Stimulated activated CD8-positive, alpha-beta memory T cell treated with anti-CD3 and anti-CD28 coated beads, Interleukin-4, amount 100 ng/mL, for 48 hours (primary cell): ENCODE data around the gene IFI27L2.
"Not testable (repeated sequence)": the region's sequence is repeated elsewhere in the genome, so short reads cannot be mapped to it uniquely, and the experiment has no call there.

Experiments
- DNase-seq: peaks from one replicate; pipeline ENCODE4 v3.0.0-alpha.2; 2020

The IFI27L2 gene

GRCh38 chr14:94129111-94129757, at the start of gene IFI27L2:
Gene IFI27L2 (minus strand): TSS chr14:94129604. CDS start chr14:94129564, 40 bp downstream.
- peak; percentile 79 for DNase-seq

DNA sequence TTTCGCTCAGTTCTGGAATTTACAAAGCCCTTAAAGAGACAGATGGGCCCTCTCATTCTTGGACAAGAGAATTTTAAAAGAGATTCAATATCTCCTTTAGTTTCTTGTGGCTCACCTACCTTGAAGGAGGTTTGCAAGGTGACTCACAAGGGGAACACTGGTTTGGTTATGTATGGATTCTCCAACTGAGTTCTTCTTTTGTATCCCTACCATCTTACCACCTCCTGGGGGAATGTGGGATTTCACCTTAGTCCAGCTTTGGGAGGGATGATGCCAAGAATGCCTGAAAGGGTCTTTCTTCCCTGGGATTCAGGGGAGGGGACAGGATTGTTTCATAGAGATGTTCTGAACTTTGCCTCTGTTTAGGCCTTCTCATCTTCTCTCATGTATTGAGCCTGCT, 48.4 kb upstream of the IFI27L2 start:
- DNase-seq: no peak

DNA sequence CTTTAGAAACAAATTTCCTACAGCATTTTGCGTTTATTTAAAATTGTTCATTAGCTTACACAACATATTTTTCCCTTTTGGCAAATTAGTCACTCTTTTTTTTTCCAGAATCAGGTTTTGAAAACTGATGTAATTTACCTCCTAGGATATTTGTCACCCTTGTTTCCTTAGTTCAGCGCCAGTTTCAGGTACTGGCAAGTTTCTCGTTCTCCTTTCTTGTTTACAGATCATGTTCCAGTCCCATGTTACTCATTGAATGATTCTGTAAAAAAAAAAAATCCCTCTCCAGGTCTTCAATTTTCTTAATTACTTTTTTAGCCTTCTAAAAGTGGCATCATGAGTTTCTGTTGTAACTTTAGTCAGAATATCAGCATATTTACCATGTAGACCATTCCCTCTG, 47.4 kb upstream of the IFI27L2 start:
- no peak for DNase-seq

DNA sequence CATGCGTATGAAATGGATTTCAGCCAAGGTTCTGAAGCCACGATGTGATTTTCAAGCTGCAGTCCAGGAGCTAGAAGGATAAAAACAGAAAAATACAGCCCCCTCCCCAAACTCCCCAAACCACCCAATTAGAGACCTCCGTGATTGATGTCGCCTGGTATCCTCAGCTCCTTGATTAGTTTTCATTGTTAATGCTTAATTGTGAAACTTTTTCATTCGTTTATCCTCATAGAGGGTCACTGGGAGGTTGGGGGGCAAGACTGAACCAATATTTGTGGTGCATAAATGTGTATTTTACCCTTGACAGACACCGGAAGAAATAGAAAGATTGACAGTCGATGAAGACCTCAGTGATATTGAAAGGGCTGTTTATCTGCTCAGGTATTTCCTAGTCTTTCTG, 46.3 kb upstream of the IFI27L2 start:
- DNase-seq: no peak

DNA sequence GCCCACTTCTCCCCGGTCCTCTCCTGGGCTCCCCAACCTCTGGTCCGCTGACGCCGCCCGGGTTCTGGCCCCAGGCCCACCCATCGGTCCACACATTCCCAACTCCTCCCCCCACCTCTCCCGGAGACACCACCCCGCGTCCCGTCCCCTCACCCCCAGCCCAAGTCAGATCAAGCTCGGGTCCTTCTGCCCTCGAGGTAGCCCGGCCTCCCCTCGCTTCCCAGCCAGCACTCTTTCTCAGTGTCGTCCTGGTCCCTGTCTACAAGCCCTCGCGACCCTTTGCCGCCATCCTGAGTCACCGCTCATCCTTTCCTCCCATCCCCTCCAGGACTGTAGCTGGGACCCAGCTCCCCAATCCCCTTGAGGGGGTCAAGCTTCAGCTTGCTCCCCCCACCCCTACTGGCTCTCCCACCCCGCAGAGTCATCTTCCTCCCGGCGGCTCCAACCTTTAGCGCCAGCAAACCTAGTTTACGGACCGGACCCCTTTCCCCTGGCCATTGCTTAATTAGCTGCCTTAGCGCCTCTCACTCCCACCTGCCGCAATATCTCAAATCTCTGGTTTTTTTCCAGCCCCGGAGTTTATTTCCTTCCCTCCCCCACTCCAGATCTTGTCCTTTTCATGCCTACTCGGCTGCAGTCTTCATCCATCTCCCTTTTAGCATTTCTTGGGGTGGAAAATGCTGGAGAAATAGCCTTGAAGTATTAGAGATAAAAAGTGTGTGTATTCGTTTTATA, 45.8 kb upstream of the IFI27L2 start:
- no peak for DNase-seq

DNA sequence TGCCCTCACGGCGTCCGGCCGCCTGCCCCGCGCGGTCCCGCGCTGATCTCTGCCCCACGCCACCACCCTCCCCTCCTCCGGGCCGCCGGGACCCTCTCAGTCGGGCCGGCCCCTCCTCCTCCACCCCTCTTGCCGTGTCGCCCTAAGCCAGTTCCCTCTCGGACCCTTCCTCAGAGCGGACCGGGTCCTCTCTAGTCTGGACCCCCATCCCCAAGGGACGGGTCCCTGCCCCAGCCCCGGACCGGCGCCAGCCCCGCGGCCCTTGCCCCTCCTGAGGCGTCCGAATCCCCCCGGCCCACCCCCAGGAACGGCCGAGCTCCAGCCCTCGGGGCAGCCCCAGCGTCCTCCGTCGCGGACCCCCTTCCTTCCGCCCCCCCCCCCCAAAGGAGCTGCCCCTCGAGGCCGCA, 45.2 kb upstream of the IFI27L2 start:
- DNase-seq: no peak

GRCh38 chr14:94173885-94174603, 44.6 kb upstream of the IFI27L2 start, which contains the start of gene PPP4R4:
Gene PPP4R4 (plus strand): TSS chr14:94174322. CDS start chr14:94174466, 144 bp downstream.
- peak; percentile 88 for DNase-seq

DNA sequence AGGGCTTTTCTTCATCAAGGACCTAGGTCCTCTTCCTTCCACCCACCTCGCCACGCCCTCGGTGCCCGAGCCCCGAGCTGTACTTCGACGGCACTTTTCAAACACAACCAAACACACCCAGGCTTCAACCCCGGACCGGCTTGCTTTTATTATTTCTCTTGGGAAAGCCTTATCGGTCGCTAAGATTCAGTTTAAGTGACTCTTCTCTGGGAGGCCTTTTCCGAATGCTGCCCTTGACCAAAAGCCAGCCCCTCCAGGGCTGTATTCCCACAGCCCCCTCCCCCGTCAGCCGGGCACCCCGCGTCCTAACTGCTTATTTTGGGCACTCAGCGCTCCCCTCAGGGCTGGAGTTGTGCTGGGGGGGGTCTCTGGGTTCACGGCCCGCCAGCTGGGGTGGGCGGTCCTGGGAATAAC, 44.1 kb upstream of the IFI27L2 start:
- DNase-seq: no peak

- DNase-seq: no peak
Measured at GRCh38 chr14:94172545-94172944, 43.1 kb upstream of the IFI27L2 start.

DNA sequence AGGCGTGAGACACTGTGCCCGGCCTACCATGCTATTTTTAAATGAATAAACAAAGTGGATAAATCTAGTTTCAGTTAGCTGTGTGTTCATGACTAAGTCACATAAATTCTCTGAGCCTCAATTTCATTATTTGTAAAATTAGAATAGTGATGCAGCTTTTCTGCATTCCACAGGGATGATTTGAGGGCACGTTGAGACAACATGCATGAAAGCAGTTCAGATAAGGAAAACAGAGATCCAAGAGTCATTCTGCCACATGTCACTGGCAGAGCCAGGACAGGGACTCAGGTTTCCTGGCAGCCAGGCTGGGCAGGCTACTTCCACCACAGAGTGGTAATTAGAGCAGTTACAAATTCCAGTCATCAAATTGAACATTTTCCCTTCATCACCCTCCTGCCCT, 41.8 kb upstream of the IFI27L2 start:
- no peak for DNase-seq

- no peak for DNase-seq
Measured at GRCh38 chr14:94170136-94170535, 40.7 kb upstream of the IFI27L2 start.

DNA sequence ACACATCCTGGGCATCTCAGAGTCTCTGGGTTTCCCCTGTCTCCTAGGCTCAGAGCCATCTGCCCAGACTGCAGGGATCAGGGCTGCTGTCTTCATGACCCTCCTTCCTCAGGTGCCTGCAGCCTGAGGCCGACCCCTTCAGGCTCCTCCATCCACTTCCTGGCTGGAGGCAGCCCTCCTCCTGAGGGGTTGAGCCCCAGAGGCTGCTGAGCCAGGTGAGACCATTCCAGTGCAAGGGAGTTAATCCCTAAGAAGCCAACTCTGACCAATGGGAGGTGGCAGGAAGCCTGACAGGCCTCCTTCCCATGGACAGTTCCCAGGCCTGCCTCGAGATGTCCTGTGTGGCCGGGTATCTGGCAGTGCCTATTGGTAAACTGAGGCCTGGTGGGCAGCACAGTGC, 36.3 kb upstream of the IFI27L2 start:
- no peak for DNase-seq

GRCh38 chr14:94164685-94165431, 35.5 kb upstream of the IFI27L2 start:
- DNase-seq: no peak

- no peak for DNase-seq
Measured at GRCh38 chr14:94163796-94164195, 34.4 kb upstream of the IFI27L2 start.

DNA sequence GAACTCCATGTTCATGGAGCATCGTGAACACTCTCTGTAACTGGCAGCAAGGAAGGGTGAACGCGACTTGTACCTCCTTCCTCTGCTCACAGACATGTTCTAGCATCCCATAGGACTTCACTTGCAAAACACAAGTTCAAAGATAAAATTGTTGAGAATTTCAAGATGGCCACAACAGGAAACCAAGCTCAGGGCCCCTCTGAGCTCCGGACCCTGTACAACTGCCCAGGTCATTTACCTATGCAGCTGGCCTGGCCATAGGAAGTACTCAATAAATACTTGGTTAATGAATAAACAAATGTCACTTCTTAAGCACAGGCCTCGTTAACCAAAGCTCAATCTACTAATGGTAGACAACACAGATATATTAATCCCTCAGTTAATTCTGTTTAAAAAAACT, 33.1 kb upstream of the IFI27L2 start:
- DNase-seq: no peak

GRCh38 chr14:94161981-94162380, 32.6 kb upstream of the IFI27L2 start:
- DNase-seq: no peak

DNA sequence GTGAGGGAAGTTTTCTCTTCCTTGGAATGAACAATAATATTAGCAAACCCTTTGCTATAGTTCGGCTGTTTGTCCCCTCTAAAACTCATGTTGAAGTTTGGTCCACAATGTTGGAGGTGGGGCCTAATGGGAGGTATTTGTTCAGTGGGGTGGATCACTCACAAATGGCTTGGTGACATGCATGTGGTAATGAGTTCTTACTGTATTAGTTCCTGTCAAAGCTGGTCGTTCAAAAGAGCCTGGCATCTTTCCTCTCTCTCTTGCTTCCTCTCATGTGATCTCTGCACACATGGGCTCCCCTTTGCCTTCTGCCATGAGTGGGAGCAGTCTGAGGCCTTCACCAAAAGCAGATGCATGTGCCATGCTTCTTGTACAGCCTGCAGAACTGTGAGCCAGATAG, 31.7 kb upstream of the IFI27L2 start:
- no peak for DNase-seq

DNA sequence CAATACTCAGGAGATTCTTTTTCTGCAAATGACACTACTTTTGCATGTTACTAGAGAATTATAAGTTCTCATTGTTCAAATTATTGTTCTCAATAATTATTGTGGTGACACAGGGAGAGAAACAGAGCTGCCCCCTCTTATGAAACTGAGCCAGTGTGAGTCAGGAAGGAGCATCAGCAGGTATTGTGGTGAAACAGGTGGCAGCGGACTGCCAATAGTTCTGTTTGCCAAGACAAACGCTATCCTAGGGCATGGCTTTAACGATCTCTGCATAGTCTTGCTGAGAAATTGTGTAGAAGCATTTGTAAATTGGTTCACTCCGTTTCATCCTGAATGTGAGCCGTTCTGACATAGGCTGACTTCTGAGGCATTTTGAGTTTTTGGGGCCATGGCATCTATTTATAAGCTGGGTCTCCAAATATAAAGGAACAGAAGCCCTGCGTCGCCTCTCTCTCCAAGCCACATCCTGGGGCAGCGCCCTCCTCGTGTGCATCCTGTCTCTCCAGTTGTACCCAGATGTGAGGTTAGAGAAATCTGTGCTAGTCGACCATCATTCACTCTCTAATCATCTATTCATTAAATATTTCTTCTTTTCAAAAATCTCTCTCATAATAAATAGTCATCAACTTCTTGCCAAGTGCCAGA, 29.0 kb upstream of the IFI27L2 start:
- DNase-seq: no peak

DNA sequence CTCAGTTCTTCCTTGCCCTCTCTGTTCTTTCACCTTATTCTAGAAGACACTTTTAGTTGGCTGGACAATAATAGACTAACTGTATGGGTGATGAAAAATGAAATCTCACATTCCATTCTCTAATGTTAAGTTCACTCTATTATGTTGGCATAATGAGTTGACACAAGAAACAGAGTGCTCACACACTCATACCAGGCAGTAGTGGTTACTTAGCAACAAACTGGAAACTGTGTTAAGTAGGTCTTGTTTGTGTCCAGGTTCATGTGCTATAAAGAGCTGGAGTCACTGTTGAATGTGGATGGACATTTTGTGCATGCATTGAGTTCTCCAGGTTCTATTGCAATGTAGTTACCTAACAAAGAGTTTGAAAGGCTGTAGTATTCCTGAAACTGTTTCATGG, 27.8 kb upstream of the IFI27L2 start:
- DNase-seq: no peak

GRCh38 chr14:94156143-94156542, 26.7 kb upstream of the IFI27L2 start:
- DNase-seq: not testable (repeated sequence)

- no peak for DNase-seq
Measured at GRCh38 chr14:94153750-94154342, 24.4 kb upstream of the IFI27L2 start.

- no peak for DNase-seq
Measured at GRCh38 chr14:94152676-94153075, 23.3 kb upstream of the IFI27L2 start.
